GM18502 (cell line): ENCODE data around the gene NXPE1.
"Not testable (repeated sequence)": the region's sequence is repeated elsewhere in the genome, so short reads cannot be mapped to it uniquely, and the experiment has no call there.

Experiments
- ATAC-seq: cut with Tn5 transposase; IDR thresholded peaks from one replicate; pipeline ENCODE4 v1.9.1; 2021; ENCODE audit warnings: mild to moderate bottlenecking; ENCODE audit not compliant: unreplicated experiment, poor library complexity

NXPE1 gene

GRCh38 chr11:114559425-114560310 is at the start of gene NXPE1:
TSS of gene NXPE1 (minus strand) at chr11:114559881. CDS start at chr11:114551201, 8,680 bp downstream.
- no peak for ATAC-seq

- no peak for ATAC-seq
Observed at GRCh38 chr11:114609429-114609828, 49.7 kb upstream of the NXPE1 start.

- not testable (repeated sequence) for ATAC-seq
Observed at GRCh38 chr11:114608605-114609004, 48.9 kb upstream of the NXPE1 start.

GRCh38 chr11:114607753-114608459 is 48.2 kb upstream of the NXPE1 start:
- no peak for ATAC-seq

DNA sequence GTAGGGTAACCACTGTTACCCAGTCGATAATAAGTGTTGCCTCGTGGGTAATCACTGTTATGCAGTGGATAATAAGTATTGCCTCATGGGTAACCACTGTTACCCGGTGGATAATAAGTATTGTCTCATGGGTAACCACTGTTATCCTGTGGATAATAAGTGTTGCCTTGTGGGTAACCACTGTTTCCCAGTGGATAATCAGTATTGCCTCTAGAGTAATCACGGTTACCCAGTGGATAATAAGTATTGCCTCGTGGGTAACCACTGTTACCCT is 47.1 kb upstream of the NXPE1 start:
- not testable (repeated sequence) for ATAC-seq

GRCh38 chr11:114606003-114606801 is 46.5 kb upstream of the NXPE1 start:
- no peak for ATAC-seq

DNA sequence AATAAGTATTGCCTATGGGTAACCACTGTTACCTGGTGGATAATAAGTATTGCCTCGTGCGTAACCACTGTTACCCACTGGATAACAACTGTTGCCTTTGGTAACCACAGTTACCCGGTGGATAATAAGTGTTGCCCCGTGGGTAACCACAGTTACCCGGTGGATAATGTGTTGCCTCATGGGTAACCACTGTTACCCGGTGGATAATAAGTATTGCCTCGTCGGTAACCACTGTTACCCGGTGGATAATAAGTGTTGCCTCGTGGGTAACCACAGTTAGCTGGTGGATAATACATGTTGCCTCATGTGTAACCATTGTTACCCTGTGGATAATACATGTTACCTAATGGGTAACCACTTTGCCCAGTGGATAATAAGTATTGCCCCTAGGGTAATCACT is 45.7 kb upstream of the NXPE1 start:
- no peak for ATAC-seq

DNA sequence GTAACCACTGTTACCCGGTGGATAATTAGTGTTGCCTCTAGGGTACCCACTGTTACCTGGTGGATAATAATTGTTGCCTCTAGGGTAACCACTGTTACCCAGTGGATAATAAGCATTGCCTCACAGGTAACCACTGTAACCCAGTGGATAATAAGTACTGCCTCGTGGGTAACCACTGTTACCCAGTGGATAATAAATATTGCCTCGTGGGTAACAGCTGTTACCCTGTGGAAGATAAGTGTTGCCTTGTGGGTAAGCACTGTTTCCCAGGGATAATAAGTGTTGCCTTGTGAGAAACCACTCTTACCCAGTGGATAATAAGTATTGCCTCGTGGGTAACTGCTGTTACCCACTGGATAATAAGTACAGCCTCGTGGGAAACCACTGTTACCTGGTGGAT is 45.2 kb upstream of the NXPE1 start:
- ATAC-seq = no peak

GRCh38 chr11:114604179-114604813 is 44.6 kb upstream of the NXPE1 start:
- no peak for ATAC-seq

GRCh38 chr11:114603151-114603550 is 43.5 kb upstream of the NXPE1 start:
- ATAC-seq = not testable (repeated sequence)

DNA sequence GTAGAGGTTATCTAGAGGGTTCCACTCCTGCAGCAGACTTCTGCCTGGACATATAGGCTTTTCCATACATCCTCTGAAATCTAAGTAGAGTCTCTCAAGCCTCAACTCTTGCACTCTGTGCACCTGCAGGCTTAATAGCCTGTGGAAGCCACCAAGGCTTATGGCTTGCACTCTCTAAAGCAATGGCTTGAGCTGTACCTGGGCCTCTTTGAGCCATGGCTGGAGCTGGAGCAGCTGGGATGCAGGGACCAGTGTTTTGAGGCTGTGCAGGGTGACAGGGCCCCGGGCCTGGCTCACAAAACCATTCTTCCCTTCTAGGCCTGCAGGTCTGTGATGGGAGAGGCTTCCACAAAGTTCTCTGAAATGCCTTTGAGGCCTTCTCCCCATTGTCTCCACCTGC is 38.8 kb upstream of the NXPE1 start:
- ATAC-seq = no peak

- ATAC-seq = no peak
Observed at GRCh38 chr11:114596175-114596919, 36.7 kb upstream of the NXPE1 start.

GRCh38 chr11:114595571-114595970 is 35.9 kb upstream of the NXPE1 start, which contains the start of gene NXPE4:
TSS of gene NXPE4 (minus strand) at chr11:114595786. CDS start at chr11:114594759, 1,027 bp downstream.
- ATAC-seq = no peak

GRCh38 chr11:114594703-114595102 is 35.0 kb upstream of the NXPE1 start:
- ATAC-seq = no peak

- no peak for ATAC-seq
Observed at GRCh38 chr11:114587398-114587953, 27.8 kb upstream of the NXPE1 start.

DNA sequence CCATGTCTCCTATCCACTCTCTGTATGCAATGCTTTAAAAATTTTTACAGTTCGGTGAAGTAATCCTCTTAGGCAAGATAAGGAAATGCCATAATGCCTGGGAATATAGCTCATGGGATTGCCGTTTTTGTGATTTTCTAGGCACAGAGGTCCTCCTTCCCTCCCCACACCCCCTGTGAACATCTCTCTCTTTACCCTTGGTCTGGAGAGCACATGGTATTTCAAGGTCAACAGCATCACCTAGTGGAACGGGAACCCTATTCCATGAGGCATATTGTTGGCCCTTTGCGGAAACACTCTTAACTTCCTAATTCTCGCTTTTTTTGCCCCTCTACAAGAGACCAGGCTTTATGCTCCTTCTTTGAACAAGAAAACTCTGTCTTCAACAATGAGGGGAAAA is 27.1 kb upstream of the NXPE1 start:
- no peak for ATAC-seq

- ATAC-seq = no peak
Observed at GRCh38 chr11:114571712-114572111, 12.0 kb upstream of the NXPE1 start.

DNA sequence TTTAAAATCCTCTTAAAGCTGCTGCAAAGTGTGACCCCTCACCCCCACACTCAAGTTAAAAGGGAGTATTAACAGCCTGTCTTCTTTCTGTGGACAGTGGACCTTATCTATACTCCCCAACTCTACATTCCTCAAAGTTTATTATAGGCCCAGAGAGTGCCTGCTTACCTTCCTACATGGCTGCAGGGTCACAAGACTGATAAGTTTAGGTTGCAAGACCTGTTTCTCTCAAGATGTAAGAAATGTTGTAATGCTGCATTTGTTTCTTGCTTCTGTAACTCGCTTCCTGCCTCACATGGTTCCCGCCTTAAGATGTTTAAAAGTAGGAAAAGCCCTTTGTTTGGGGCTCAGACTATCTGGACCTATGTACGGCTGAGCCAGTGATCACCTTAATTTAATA is 10.1 kb upstream of the NXPE1 start:
- ATAC-seq = no peak

GRCh38 chr11:114566276-114566675 is 6.6 kb upstream of the NXPE1 start:
- ATAC-seq = no peak
